Adrenal gland (tissue), 12 donors: ENCODE results near the gene ZNF273. TPM values are rescaled to one million over a fixed set of nuclear protein-coding genes. Genes with fewer than 3 reads are reported as not detected.
A peak's percentile ranks its signal among the peaks of the same experiment; 100 is the strongest.

ENCODE experiments used
- DNase-seq, 7 donors: peaks; one replicate each; pipeline ENCODE4 v3.0.0-alpha.2; 2019 to 2020
- H3K27ac ChIP-seq, 5 donors: fragments of 200-600 bp; sonication (generic) in 4 of 5; 1 replicate in 3 of 5; 2 replicates in 2 of 5; pipeline versions ENCODE4 v1.5.1 to v1.8.0; 2016 to 2020; ENCODE audit warnings: mild to moderate bottlenecking in 1 of 5
- H3K27me3 ChIP-seq: fragments of 200-600 bp; 2 replicates; pipeline ENCODE4 v1.8.0; 2021
- H3K36me3 ChIP-seq, 2 donors: fragments of 200-600 bp; replicated peaks in 1 of 2; 1 replicate in 1 of 2; 2 replicates in 1 of 2; pipeline versions ENCODE4 v1.5.1 to v1.8.0; 2018 to 2022
- H3K4me1 ChIP-seq, 2 donors: fragments of 200-600 bp; replicated peaks in 1 of 2; 1 replicate in 1 of 2; 2 replicates in 1 of 2; pipeline versions ENCODE4 v1.5.1 to v1.8.0; 2018 to 2021
- H3K4me3 ChIP-seq, 4 donors: fragments of 200-600 bp; sonication (generic) in 3 of 4; one replicate each; pipeline ENCODE4 v1.5.1; 2016 to 2018
- H3K9me3 ChIP-seq, 3 donors: fragments of 200-600 bp; sonication (generic) in 1 of 3; replicated peaks in 1 of 3; 1 replicate in 2 of 3; 2 replicates in 1 of 3; pipeline versions ENCODE4 v1.5.1 to v1.8.0; 2016 to 2021
- CTCF ChIP-seq, 6 experiments: fragments of 450-650 bp in 4 of 6; fragments of 200-600 bp in 2 of 6; sonication (generic) in 1 of 6; IDR thresholded peaks; 1 replicate in 5 of 6; 2 replicates in 1 of 6; pipeline versions ENCODE4 v1.5.1 to v1.8.0; 2016 to 2021; ENCODE audit warnings: antibody characterized with exemption in 6 of 6, mild to moderate bottlenecking in 2 of 6, moderate library complexity in 1 of 6
- POLR2A ChIP-seq, 2 donors: fragments of 450-650 bp; IDR thresholded peaks; one replicate each; pipeline ENCODE4 v1.6.1; 2017; ENCODE audit warnings: antibody characterized with exemption in 2 of 2, mild to moderate bottlenecking in 2 of 2, moderate library complexity in 1 of 2
- WGBS, 4 donors: extraction: QIAGEN DNeasy Blood & Tissue Kit in 2 of 4; methylation state at CpG; one replicate each; pipeline versions ENCODE4 v1.1.5 to v1.1.7; 2013 to 2017; 5-methylcytosine and 5-hydroxymethylcytosine counted together
- intact Hi-C, 2 donors: fragments of 100-400 bp; cut with DNase I; formaldehyde crosslinking; loops; one replicate each; pipeline versions ENCODE4 v1.14.1 to v1.15.0; 2022 to 2023
- polyA plus RNA-seq, 3 donors: library from polyadenylated mRNA; stranded (reverse); fragments of 200-250 nt in 2 of 3; fragments of 350-450 nt in 1 of 3; fragmentation: Illumina TruSeq in 1 of 3; extraction: RNeasy Lipid Tissue Mini Kit (QIAGEN cat#74804) in 1 of 3; gene quantifications; one replicate each; pipeline ENCODE4 v1.2.3, GENCODE V29; 2013 to 2014
- total RNA-seq, 9 donors: library from RNA; depleted of rRNA in 4 of 9; stranded (reverse); fragments of >200 nt in 4 of 9; fragments of 120-200 nt in 1 of 9; fragmentation: NEBNext Ultra II Directional in 1 of 9; extraction: Animal tissue kit (Norgen Biotek cat#: 25700) in 1 of 9; gene quantifications; one replicate each; pipeline versions ENCODE4 v1.1.0 to v1.2.4, GENCODE V29; 2013 to 2023
- donor health status: healthy with polysubstance abuse.
- donor health status: Bipolar disorder and iron deficiency.
- donor health status: DM: yes; HTN: yes; CAD: no.
- donor health status: DM: no; HTN: no; CAD: no.
- donor health status: DM: no; HTN: no; CAD: no.
- donor health status: DM: yes; HTN: yes; CAD: no.

The ZNF273 gene
- total and polyA plus RNA-seq, 12 donors, result 2.1 to 9.2 (median 4.9) TPM

- no peak for TF ChIP-seq CTCF (IDR thresholded peaks at IDR 0.05)
- no peak for TF ChIP-seq POLR2A (IDR thresholded peaks at IDR 0.05)
- WGBS, 4 donors, result 78 to 89% (median 79%) methylated on average over 21 to 34 of the region's 34 CpGs
- H3K27ac ChIP-seq, result no peak overlapping the region
- H3K27me3 ChIP-seq, result no peaks in the 10 kb centered on the region
- peaks cover 0 to 5% of the 10 kb centered on the region in 2 donors for H3K4me1 ChIP-seq
- peak in 2 of 7 donors; percentile 14 to 50 for DNase-seq
- H3K4me3 ChIP-seq, result peak overlapping the region in 1 of 4 donors; percentile 53
- no peaks in the 10 kb centered on the region for H3K36me3 ChIP-seq
- no peaks in the 10 kb centered on the region for H3K9me3 ChIP-seq
- intact Hi-C loops, result no loop called here
Observed at GRCh38 chr7:64877714-64878610, 25.1 kb upstream of the ZNF273 start.

GRCh38 chr7:64878684-64879083 is 24.4 kb upstream of the ZNF273 start:
- H3K27ac ChIP-seq, result no peak overlapping the region
- DNase-seq, result peak in 5 of 7 donors; percentile 19 to 47 (median 33)
- H3K4me1 ChIP-seq, result peaks cover 0 to 5% of the 10 kb centered on the region in 2 donors
- no peaks in the 10 kb centered on the region for H3K36me3 ChIP-seq
- TF ChIP-seq CTCF (IDR thresholded peaks at IDR 0.05) (no peak), POLR2A (IDR thresholded peaks at IDR 0.05) (no peak)
- no peak overlapping the region for H3K4me3 ChIP-seq
- 47 to 75% (median 59%) methylated on average over 5 of the region's 5 CpGs for WGBS, 4 donors
- H3K27me3 ChIP-seq, result no peaks in the 10 kb centered on the region
- no peaks in the 10 kb centered on the region for H3K9me3 ChIP-seq
- intact Hi-C loops, result no loop called here

GRCh38 chr7:64879086-64879730 is 23.9 kb upstream of the ZNF273 start:
- Histone ChIP-seq H3K9me3 (no peaks in the 10 kb centered on the region), H3K36me3 (no peaks in the 10 kb centered on the region), H3K4me3 (no peak overlapping the region), H3K27ac (no peak overlapping the region), H3K27me3 (no peaks in the 10 kb centered on the region), H3K4me1 (peaks cover 0 to 5% of the 10 kb centered on the region in 2 donors)
- DNase-seq, result peak in 2 of 7 donors; percentile 21 to 45
- intact Hi-C loops, result no loop called here
- TF ChIP-seq CTCF (IDR thresholded peaks at IDR 0.05), result no peak
- 79 to 85% (median 82%) methylated on average over 9 of the region's 9 CpGs for whole genome bisulfite sequencing, 4 donors

- 88 to 95% (median 93%) methylated on average over 12 to 17 of the region's 17 CpGs for WGBS, 4 donors
- Histone ChIP-seq H3K27ac (no peak overlapping the region), H3K27me3 (no peaks in the 10 kb centered on the region), H3K36me3 (no peaks in the 10 kb centered on the region), H3K4me3 (no peak overlapping the region), H3K9me3 (no peaks in the 10 kb centered on the region), H3K4me1 (peaks cover 0 to 5% of the 10 kb centered on the region in 2 donors)
- intact Hi-C loops, result no loop called here
- peak in 2 of 7 donors; percentile 9 to 49 for DNase-seq
- no peak for TF ChIP-seq POLR2A (IDR thresholded peaks at IDR 0.05)
- TF ChIP-seq CTCF (IDR thresholded peaks at IDR 0.05), result no peak
Observed at GRCh38 chr7:64879800-64880199, 23.3 kb upstream of the ZNF273 start.
